SK-N-SH treated with all-trans-retinoic acid at 6 μM for 48 hours (cell line): ENCODE results near the gene KRTAP12-3.

Source experiments
- ATAC-seq: fragments of 200-7000 bp; cut with Tn5 transposase; 3 replicates; pipeline ENCODE4 v1.9.1; 2020; ENCODE audit warnings: mild to moderate bottlenecking, moderate library complexity
- ARNTL ChIP-seq: fragments of 450-650 bp; formaldehyde crosslinking; IDR thresholded peaks from 2 replicates; pipeline ENCODE4 v1.5.0; 2020; ENCODE audit warnings: low read depth, mild to moderate bottlenecking, moderate library complexity, borderline replicate concordance
- BACH2 ChIP-seq: fragments of 250-450 bp; sonication (Bioruptor Pico); IDR thresholded peaks from 2 replicates; pipeline ENCODE4 v1.9.0; 2021; ENCODE audit warnings: mild to moderate bottlenecking, borderline replicate concordance
- CREB5 ChIP-seq: fragments of 250-450 bp; sonication (Bioruptor Pico); IDR thresholded peaks from 2 replicates; pipeline ENCODE4 v1.5.1; 2020; ENCODE audit warnings: low read depth, mild to moderate bottlenecking, moderate library complexity
- CSDC2 ChIP-seq: fragments of 250-450 bp; sonication (Bioruptor Pico); IDR thresholded peaks from 2 replicates; pipeline ENCODE4 v1.5.0; 2020; ENCODE audit warnings: mild to moderate bottlenecking, moderate library complexity
- CSRNP3 ChIP-seq: fragments of 250-450 bp; sonication (Bioruptor Pico); IDR thresholded peaks from 2 replicates; pipeline ENCODE4 v1.5.1; 2021; ENCODE audit warnings: mild to moderate bottlenecking, moderate library complexity
- ESRRG ChIP-seq: fragments of 250-450 bp; sonication (Bioruptor Pico); IDR thresholded peaks from 2 replicates; pipeline ENCODE4 v1.6.1; 2021; ENCODE audit warnings: mild to moderate bottlenecking
- GLIS3 ChIP-seq: fragments of 250-450 bp; sonication (Bioruptor Pico); IDR thresholded peaks from 2 replicates; pipeline ENCODE4 v1.5.0; 2020; ENCODE audit warnings: mild to moderate bottlenecking, moderate library complexity
- ISL1 ChIP-seq: fragments of 250-450 bp; sonication (Bioruptor Pico); IDR thresholded peaks from 2 replicates; pipeline ENCODE4 v2.1.2; 2022; ENCODE audit warnings: mild to moderate bottlenecking, moderate library complexity
- OSR1 ChIP-seq: fragments of 250-450 bp; sonication (Bioruptor Pico); IDR thresholded peaks from 2 replicates; pipeline ENCODE4 v1.8.0; 2022; ENCODE audit warnings: moderate library complexity, mild to moderate bottlenecking, inconsistent platforms
- PATZ1 ChIP-seq: fragments of 250-450 bp; sonication (Bioruptor Pico); IDR thresholded peaks from 2 replicates; pipeline ENCODE4 v1.8.0; 2020; ENCODE audit warnings: mild to moderate bottlenecking, moderate library complexity, borderline replicate concordance
- POU6F1 ChIP-seq: fragments of 250-450 bp; sonication (Bioruptor Pico); IDR thresholded peaks from 2 replicates; pipeline ENCODE4 v1.8.0; 2021; ENCODE audit warnings: low read depth, mild to moderate bottlenecking, moderate library complexity, borderline replicate concordance
- PPARA ChIP-seq: fragments of 250-450 bp; sonication (Bioruptor Pico); IDR thresholded peaks from 2 replicates; pipeline ENCODE4 v1.5.0; 2020; ENCODE audit warnings: mild to moderate bottlenecking, borderline replicate concordance
- RARB ChIP-seq: fragments of 250-450 bp; sonication (Bioruptor Pico); IDR thresholded peaks from 2 replicates; pipeline ENCODE4 v1.8.0; 2021; ENCODE audit warnings: mild to moderate bottlenecking, moderate library complexity
- SNAI2 ChIP-seq: fragments of 250-450 bp; sonication (Bioruptor Pico); IDR thresholded peaks from 2 replicates; pipeline ENCODE4 v1.5.0; 2020; ENCODE audit warnings: mild to moderate bottlenecking, moderate library complexity
- TCF4 ChIP-seq: fragments of 250-450 bp; sonication (Bioruptor Pico); IDR thresholded peaks from 2 replicates; pipeline ENCODE4 v1.8.0; 2021; ENCODE audit warnings: mild to moderate bottlenecking, moderate library complexity, borderline replicate concordance
- TOX ChIP-seq: fragments of 250-450 bp; sonication (Bioruptor Pico); IDR thresholded peaks from 2 replicates; pipeline ENCODE4 v1.8.0; 2021; ENCODE audit warnings: mild to moderate bottlenecking, moderate library complexity, borderline replicate concordance
- TSHZ2 ChIP-seq: fragments of 250-450 bp; sonication (Bioruptor Pico); IDR thresholded peaks from 2 replicates; pipeline ENCODE4 v1.5.0; 2020; ENCODE audit warnings: mild to moderate bottlenecking, moderate library complexity
- ZC3H10 ChIP-seq: fragments of 250-450 bp; sonication (Bioruptor Pico); IDR thresholded peaks from 2 replicates; pipeline ENCODE4 v1.5.1; 2021; ENCODE audit warnings: mild to moderate bottlenecking, moderate library complexity
- ZFP3 ChIP-seq: fragments of 250-450 bp; sonication (Bioruptor Pico); IDR thresholded peaks from 2 replicates; pipeline ENCODE4 v1.5.0; 2020; ENCODE audit warnings: mild to moderate bottlenecking, moderate library complexity
- ZFP30 ChIP-seq: fragments of 450-650 bp; formaldehyde crosslinking; IDR thresholded peaks from 2 replicates; pipeline ENCODE4 v1.5.0; 2022; ENCODE audit warnings: mild to moderate bottlenecking, moderate library complexity
- ZNF70 ChIP-seq: fragments of 450-650 bp; formaldehyde crosslinking; IDR thresholded peaks from 2 replicates; pipeline ENCODE4 v1.5.0; 2020; ENCODE audit warnings: mild to moderate bottlenecking, moderate library complexity
- ZNF8 ChIP-seq: fragments of 450-650 bp; formaldehyde crosslinking; IDR thresholded peaks from 2 replicates; pipeline ENCODE4 v1.5.0; 2020; ENCODE audit warnings: mild to moderate bottlenecking, moderate library complexity

KRTAP12-3 gene

GRCh38 chr21:44670642-44671432, 13.1 kb downstream of the KRTAP12-3 start:
- no peak for ATAC-seq
- TF ChIP-seq RARB (no peak), ZNF70 (no peak), CSDC2 (CRISPR knock-in tag) (no peak), PATZ1 (CRISPR knock-in tag) (no peak)

GRCh38 chr21:44671911-44672310, 14.2 kb downstream of the KRTAP12-3 start:
- TF ChIP-seq ISL1 (CRISPR knock-in tag) (no peak), CSRNP3 (CRISPR knock-in tag) (no peak), POU6F1 (CRISPR knock-in tag) (no peak), RARB (no peak), TSHZ2 (CRISPR knock-in tag) (no peak), ZC3H10 (CRISPR knock-in tag) (no peak), TCF4 (CRISPR knock-in tag) (no peak), ZFP30 (CRISPR knock-in tag) (no peak), TOX (CRISPR knock-in tag) (no peak)
- no peak for ATAC-seq

- ATAC-seq: no peak
- no peak for TF ChIP-seq CREB5
- TF ChIP-seq GLIS3: no peak
- no peak for TF ChIP-seq SNAI2
- no peak for TF ChIP-seq ISL1 (CRISPR knock-in tag)
- TF ChIP-seq RARB: no peak
- TF ChIP-seq ZFP30 (CRISPR knock-in tag): no peak
- TF ChIP-seq ZC3H10 (CRISPR knock-in tag): no peak
- no peak for TF ChIP-seq TCF4 (CRISPR knock-in tag)
- TF ChIP-seq OSR1 (CRISPR knock-in tag): no peak
- no peak for TF ChIP-seq ZFP3
- TF ChIP-seq ZNF8 (CRISPR knock-in tag): no peak
- no peak for TF ChIP-seq BACH2
- TF ChIP-seq ARNTL (CRISPR knock-in tag): no peak
- no peak for TF ChIP-seq PATZ1 (CRISPR knock-in tag)
- TF ChIP-seq POU6F1 (CRISPR knock-in tag): no peak
- TF ChIP-seq PPARA: no peak
- TF ChIP-seq ESRRG (CRISPR knock-in tag): no peak
- TF ChIP-seq CSDC2 (CRISPR knock-in tag): no peak
These were observed 20.1 kb downstream of the KRTAP12-3 start for GRCh38 chr21:44677881-44678280.
